Neural crest cell (in vitro differentiated cells): ENCODE measurements around the gene SLC22A14. TPM values are rescaled to one million over a fixed set of nuclear protein-coding genes. Genes with fewer than 3 reads are reported as not detected.
"Not testable (repeated sequence)": the region's sequence is repeated elsewhere in the genome, so short reads cannot be mapped to it uniquely, and the experiment has no call there.

Source experiments
- DNase-seq: peaks from one replicate; pipeline ENCODE4 v3.0.0; 2021; ENCODE audit warnings: low read depth, mixed read lengths, low spot score
- H3K27ac Mint-ChIP-seq: one replicate; pipeline ENCODE4 v1.8.0; 2021; ENCODE audit warnings: mild to moderate bottlenecking, mixed read lengths; ENCODE audit not compliant: unreplicated experiment
- H3K27me3 Mint-ChIP-seq: 2 replicates; pipeline ENCODE4 v1.8.0; 2021; ENCODE audit warnings: low read depth, mild to moderate bottlenecking, mixed read lengths
- H3K36me3 Mint-ChIP-seq: 2 replicates; pipeline ENCODE4 v1.8.0; 2021; ENCODE audit warnings: low read depth, mild to moderate bottlenecking, mixed read lengths
- H3K4me1 Mint-ChIP-seq: 2 replicates; pipeline ENCODE4 v1.8.0; 2021; ENCODE audit warnings: mixed read lengths
- H3K4me3 Mint-ChIP-seq: one replicate; pipeline ENCODE4 v1.8.0; 2021; ENCODE audit warnings: mild to moderate bottlenecking, mixed read lengths
- H3K9me3 Mint-ChIP-seq: 2 replicates; pipeline ENCODE4 v1.8.0; 2021; ENCODE audit warnings: mixed read lengths
- CTCF ChIP-seq: fragments of 200-600 bp; sonication (generic); conservative IDR thresholded peaks from 2 replicates; pipeline ENCODE4 v1.5.0; 2021; ENCODE audit warnings: antibody characterized with exemption, mild to moderate bottlenecking
- total RNA-seq: library from RNA; stranded (reverse); gene quantifications from 2 replicates; pipeline ENCODE4 v1.2.1, GENCODE V29; 2021

The SLC22A14 gene
- total RNA-seq, 1 donor from 2014 or later = not detected

- H3K27me3 Mint-ChIP-seq = no peaks in the 10 kb centered on the region
- H3K27ac Mint-ChIP-seq = no peak overlapping the region
- no peaks in the 10 kb centered on the region for H3K36me3 Mint-ChIP-seq
- no peak for TF ChIP-seq CTCF
- H3K4me3 Mint-ChIP-seq = no peak overlapping the region
- H3K9me3 Mint-ChIP-seq = no peaks in the 10 kb centered on the region
- H3K4me1 Mint-ChIP-seq = peaks cover 5% of the 10 kb centered on the region
- no peak for DNase-seq
These were observed 5.0 kb upstream of the SLC22A14 start for GRCh38 chr3:38276917-38277630.

GRCh38 chr3:38278841-38279240 is 3.3 kb upstream of the SLC22A14 start:
- no peak overlapping the region for H3K27ac Mint-ChIP-seq
- H3K36me3 Mint-ChIP-seq = no peaks in the 10 kb centered on the region
- no peak for DNase-seq
- no peak overlapping the region for H3K4me3 Mint-ChIP-seq
- TF ChIP-seq CTCF = no peak
- H3K4me1 Mint-ChIP-seq = no peaks in the 10 kb centered on the region
- H3K27me3 Mint-ChIP-seq = no peaks in the 10 kb centered on the region
- H3K9me3 Mint-ChIP-seq = no peaks in the 10 kb centered on the region

GRCh38 chr3:38283810-38284755 is 2.0 kb downstream of the SLC22A14 start:
- H3K36me3 Mint-ChIP-seq = no peaks in the 10 kb centered on the region
- no peak for TF ChIP-seq CTCF
- no peak overlapping the region for H3K27ac Mint-ChIP-seq
- H3K4me1 Mint-ChIP-seq = no peaks in the 10 kb centered on the region
- H3K4me3 Mint-ChIP-seq = no peak overlapping the region
- DNase-seq = no peak
- H3K27me3 Mint-ChIP-seq = no peaks in the 10 kb centered on the region
- H3K9me3 Mint-ChIP-seq = no peaks in the 10 kb centered on the region

GRCh38 chr3:38284756-38285150 is 2.7 kb downstream of the SLC22A14 start:
- H3K27me3 Mint-ChIP-seq = no peaks in the 10 kb centered on the region

GRCh38 chr3:38289286-38290217 is 7.5 kb downstream of the SLC22A14 start:
- not testable (repeated sequence) for H3K27me3 Mint-ChIP-seq, H3K4me1 Mint-ChIP-seq, H3K27ac Mint-ChIP-seq, H3K36me3 Mint-ChIP-seq, H3K9me3 Mint-ChIP-seq, H3K4me3 Mint-ChIP-seq, DNase-seq

More at GRCh38 chr3:38284756-38285150, 2.7 kb downstream of the SLC22A14 start:
- Mint-ChIP-seq H3K4me1 (no peaks in the 10 kb centered on the region), H3K27ac (no peak overlapping the region), H3K36me3 (no peaks in the 10 kb centered on the region), H3K9me3 (no peaks in the 10 kb centered on the region), H3K4me3 (no peak overlapping the region)
- DNase-seq = no peak
- TF ChIP-seq CTCF = no peak

GRCh38 chr3:38297053-38297452 is 15.0 kb downstream of the SLC22A14 start:
- DNase-seq, H3K27ac Mint-ChIP-seq, H3K36me3 Mint-ChIP-seq, H3K9me3 Mint-ChIP-seq, H3K4me1 Mint-ChIP-seq, H3K4me3 Mint-ChIP-seq: not testable (repeated sequence)
- peaks cover 18% of the 10 kb centered on the region for H3K27me3 Mint-ChIP-seq
